Loucy (cell line): ENCODE measurements around the gene ABLIM2.

Experiments
- H2AFZ ChIP-seq: fragments of 200-600 bp; sonication (generic); 2 replicates; pipeline ENCODE4 v1.6.0; 2016; ENCODE audit warnings: antibody characterized with exemption, mild to moderate bottlenecking, low read length, moderate library complexity
- H3F3A ChIP-seq: fragments of 200-600 bp; 2 replicates; pipeline ENCODE4 v1.6.0; 2016; ENCODE audit warnings: antibody characterized with exemption, low read depth, mild to moderate bottlenecking
- H3K27me3 ChIP-seq: fragments of 200-600 bp; sonication (generic); 2 replicates; pipeline ENCODE4 v1.6.1; 2014; ENCODE audit warnings: low read length, mild to moderate bottlenecking; ENCODE audit not compliant: insufficient read depth, poor library complexity, severe bottlenecking
- H3K36me3 ChIP-seq: fragments of 200-600 bp; sonication (generic); 2 replicates; pipeline ENCODE4 v1.6.1; 2016; ENCODE audit warnings: low read length; ENCODE audit not compliant: insufficient read depth
- H3K4me1 ChIP-seq: fragments of 200-600 bp; sonication (generic); 2 replicates; pipeline ENCODE4 v1.5.1; 2014; ENCODE audit warnings: low read length, mild to moderate bottlenecking; ENCODE audit not compliant: insufficient read depth, poor library complexity, severe bottlenecking
- H3K4me2 ChIP-seq: fragments of 200-600 bp; sonication (generic); 2 replicates; pipeline ENCODE4 v1.6.0; 2014; ENCODE audit warnings: antibody characterized with exemption, low read length, low read depth, mild to moderate bottlenecking; ENCODE audit not compliant: poor library complexity, severe bottlenecking
- H3K4me3 ChIP-seq: fragments of 200-600 bp; sonication (generic); 2 replicates; pipeline ENCODE4 v1.5.1; 2014; ENCODE audit warnings: low read length, mild to moderate bottlenecking, mixed read lengths; ENCODE audit not compliant: poor library complexity, severe bottlenecking
- H3K79me2 ChIP-seq: fragments of 200-600 bp; sonication (generic); 2 replicates; pipeline ENCODE4 v1.6.1; 2014; ENCODE audit warnings: low read length; ENCODE audit not compliant: insufficient read depth
- H3K9ac ChIP-seq: fragments of 200-600 bp; sonication (generic); 2 replicates; pipeline ENCODE4 v1.6.0; 2014; ENCODE audit warnings: mild to moderate bottlenecking, low read depth, low read length, moderate library complexity; ENCODE audit not compliant: poor library complexity, severe bottlenecking
- H3K9me2 ChIP-seq: fragments of 200-600 bp; sonication (generic); replicated peaks from 2 replicates; pipeline ENCODE4 v1.6.1; 2016; ENCODE audit warnings: low read depth, low read length, mixed read lengths
- H3K9me3 ChIP-seq: fragments of 200-600 bp; sonication (generic); 2 replicates; pipeline ENCODE4 v1.6.1; 2014; ENCODE audit warnings: mild to moderate bottlenecking, antibody characterized with exemption, low read length, low read depth; ENCODE audit not compliant: insufficient read depth
- H4K20me1 ChIP-seq: fragments of 200-600 bp; sonication (generic); 2 replicates; pipeline ENCODE4 v1.6.0; 2014; ENCODE audit warnings: antibody characterized with exemption, low read length, mild to moderate bottlenecking; ENCODE audit not compliant: insufficient read depth, poor library complexity, severe bottlenecking
- EZH2phosphoT487 ChIP-seq: fragments of 200-600 bp; IDR thresholded peaks from 2 replicates; pipeline ENCODE4 v1.6.1; 2018; ENCODE audit warnings: antibody characterized with exemption, mild to moderate bottlenecking, moderate library complexity, borderline replicate concordance
- TF ChIP-seq, protein P1 (sequence below): fragments of 200-600 bp; sonication (generic); conservative IDR thresholded peaks from 2 replicates; pipeline ENCODE4 v1.5.1; 2014; ENCODE audit warnings: mild to moderate bottlenecking, antibody characterized with exemption, low read length

ABLIM2 gene

DNA sequence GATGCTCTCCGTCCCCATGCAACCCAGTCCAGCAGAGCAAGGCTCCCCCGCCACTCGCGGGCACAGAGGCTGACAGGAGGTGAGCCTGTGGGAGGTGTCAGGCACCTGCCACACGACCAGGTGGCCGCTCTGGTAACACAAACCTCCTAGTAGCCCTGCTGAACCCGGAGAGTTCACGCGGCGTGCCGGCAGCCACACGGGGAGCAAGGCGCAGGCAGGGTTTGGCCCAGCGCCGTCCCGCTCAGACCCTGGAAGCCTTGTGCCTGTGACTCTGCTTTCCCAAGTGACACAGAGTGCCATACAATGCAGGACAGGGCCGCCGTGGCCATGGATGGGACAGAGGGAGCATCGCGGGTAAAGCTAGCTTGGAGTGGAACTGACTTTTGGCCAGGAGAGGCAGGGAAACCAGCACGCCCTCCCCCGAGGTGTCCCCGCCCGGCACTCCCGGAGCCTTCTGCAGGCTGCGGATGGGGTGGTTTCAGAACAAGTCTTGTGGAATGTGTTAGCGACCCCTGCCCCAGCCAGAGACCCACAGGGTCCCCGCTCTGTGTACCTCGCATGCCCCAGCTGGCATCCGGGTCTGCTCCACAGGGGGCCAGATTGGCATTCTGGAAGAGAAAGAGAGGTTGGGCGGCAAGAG is 174.2 kb downstream of the ABLIM2 start:
- TF ChIP-seq, protein P1, sequence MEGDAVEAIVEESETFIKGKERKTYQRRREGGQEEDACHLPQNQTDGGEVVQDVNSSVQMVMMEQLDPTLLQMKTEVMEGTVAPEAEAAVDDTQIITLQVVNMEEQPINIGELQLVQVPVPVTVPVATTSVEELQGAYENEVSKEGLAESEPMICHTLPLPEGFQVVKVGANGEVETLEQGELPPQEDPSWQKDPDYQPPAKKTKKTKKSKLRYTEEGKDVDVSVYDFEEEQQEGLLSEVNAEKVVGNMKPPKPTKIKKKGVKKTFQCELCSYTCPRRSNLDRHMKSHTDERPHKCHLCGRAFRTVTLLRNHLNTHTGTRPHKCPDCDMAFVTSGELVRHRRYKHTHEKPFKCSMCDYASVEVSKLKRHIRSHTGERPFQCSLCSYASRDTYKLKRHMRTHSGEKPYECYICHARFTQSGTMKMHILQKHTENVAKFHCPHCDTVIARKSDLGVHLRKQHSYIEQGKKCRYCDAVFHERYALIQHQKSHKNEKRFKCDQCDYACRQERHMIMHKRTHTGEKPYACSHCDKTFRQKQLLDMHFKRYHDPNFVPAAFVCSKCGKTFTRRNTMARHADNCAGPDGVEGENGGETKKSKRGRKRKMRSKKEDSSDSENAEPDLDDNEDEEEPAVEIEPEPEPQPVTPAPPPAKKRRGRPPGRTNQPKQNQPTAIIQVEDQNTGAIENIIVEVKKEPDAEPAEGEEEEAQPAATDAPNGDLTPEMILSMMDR: no peak
- TF ChIP-seq EZH2phosphoT487: no peak
- Histone ChIP-seq H3K4me3 (no peak overlapping the region), H2AFZ (no peak overlapping the region), H3F3A (no peaks in the 10 kb centered on the region), H3K4me2 (no peak overlapping the region), H3K9me2 (no peaks in the 10 kb centered on the region), H3K79me2 (no peaks in the 10 kb centered on the region), H3K9me3 (no peaks in the 10 kb centered on the region), H3K4me1 (no peaks in the 10 kb centered on the region), H3K9ac (no peak overlapping the region), H3K36me3 (no peaks in the 10 kb centered on the region), H4K20me1 (no peaks in the 10 kb centered on the region), H3K27me3 (no peaks in the 10 kb centered on the region)

DNA sequence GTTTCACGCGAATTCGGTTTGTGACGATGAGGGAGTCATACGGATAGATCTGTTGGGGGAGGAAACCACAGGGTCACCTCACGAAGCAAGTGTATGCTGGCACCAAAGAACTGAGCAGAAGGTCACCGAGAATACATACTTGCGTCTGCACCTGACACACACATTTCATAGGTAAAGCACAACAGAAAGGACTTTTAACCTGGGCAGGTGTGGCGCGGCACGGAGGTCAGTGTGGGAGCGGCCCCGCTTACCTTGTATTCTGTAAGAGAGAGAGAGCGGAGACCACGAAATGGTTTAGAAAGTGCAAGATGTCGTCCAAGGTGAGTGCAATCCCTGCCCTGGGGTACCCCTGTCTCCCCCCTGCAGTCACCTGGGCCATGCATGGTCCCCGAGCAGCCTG is 175.3 kb downstream of the ABLIM2 start:
- Histone ChIP-seq H3K9me2 (no peaks in the 10 kb centered on the region), H3K27me3 (no peaks in the 10 kb centered on the region), H2AFZ (no peak overlapping the region), H3K9ac (no peak overlapping the region), H3K9me3 (no peaks in the 10 kb centered on the region; the same call in 1 of the 2 replicates), H3K4me3 (no peak overlapping the region), H3F3A (no peaks in the 10 kb centered on the region), H3K4me2 (no peak overlapping the region), H4K20me1 (no peaks in the 10 kb centered on the region), H3K4me1 (no peaks in the 10 kb centered on the region), H3K79me2 (no peaks in the 10 kb centered on the region), H3K36me3 (no peaks in the 10 kb centered on the region)
- TF ChIP-seq, protein P1: no peak
- TF ChIP-seq EZH2phosphoT487: no peak

DNA sequence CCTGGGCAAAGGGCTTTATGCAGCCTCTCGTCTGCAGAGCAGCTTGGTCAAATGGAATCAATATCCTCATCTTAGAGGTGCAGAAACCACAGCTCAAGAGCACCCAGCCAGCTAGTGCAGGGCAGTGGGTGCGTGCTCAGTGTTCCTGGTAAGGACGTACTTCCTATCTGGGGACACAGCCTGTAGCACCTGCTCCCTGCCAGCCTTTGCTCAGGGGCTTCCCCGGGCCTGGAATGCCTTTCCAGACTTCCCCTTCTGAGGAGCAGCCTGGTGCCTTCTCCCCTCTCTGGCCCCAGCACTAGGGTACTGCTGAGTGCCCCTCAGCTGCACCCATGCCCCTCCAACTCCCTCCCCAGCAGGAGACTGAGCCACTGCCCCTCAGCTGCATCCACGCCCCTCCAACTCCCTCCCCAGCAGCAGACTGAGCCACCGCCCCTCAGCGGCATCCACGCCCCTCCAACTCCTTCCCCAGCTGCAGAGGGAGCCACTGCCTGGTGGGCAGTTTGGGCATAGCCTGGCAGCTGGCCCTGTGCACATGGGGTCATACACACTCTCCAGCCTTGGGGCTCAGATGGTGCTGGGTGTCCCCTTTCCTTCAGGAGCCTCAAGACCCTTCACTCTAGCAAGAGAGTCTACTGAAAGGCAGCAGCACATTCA is 176.7 kb downstream of the ABLIM2 start:
- Histone ChIP-seq H3K79me2 (no peaks in the 10 kb centered on the region), H3K4me3 (no peak overlapping the region), H2AFZ (no peak overlapping the region), H3K9me3 (no peaks in the 10 kb centered on the region; the same call in 1 of the 2 replicates), H4K20me1 (no peaks in the 10 kb centered on the region), H3K4me1 (no peaks in the 10 kb centered on the region), H3F3A (no peaks in the 10 kb centered on the region), H3K27me3 (no peaks in the 10 kb centered on the region), H3K9me2 (no peaks in the 10 kb centered on the region), H3K4me2 (no peak overlapping the region), H3K36me3 (no peaks in the 10 kb centered on the region), H3K9ac (no peak overlapping the region)
- no peak for TF ChIP-seq EZH2phosphoT487
- TF ChIP-seq, protein P1: no peak
